ENCODE measurements around the gene ZNF668.

The ZNF668 gene

GRCh38 chr16:31073970-31074813 is at the start of gene ZNF668, which contains the start of gene ZNF646:
Gene ZNF668, minus strand, starts transcription at chr16:31074240. Its CDS starts 9,781 bp downstream, at chr16:31064459.
Gene ZNF646, plus strand, starts transcription at chr16:31074422. Its CDS starts 1,903 bp downstream, at chr16:31076325.
- peak; percentile 99 for DNase-seq

- DNase-seq, result no peak
Measured at GRCh38 chr16:31120129-31120528, 46.1 kb upstream of the ZNF668 start.

DNA sequence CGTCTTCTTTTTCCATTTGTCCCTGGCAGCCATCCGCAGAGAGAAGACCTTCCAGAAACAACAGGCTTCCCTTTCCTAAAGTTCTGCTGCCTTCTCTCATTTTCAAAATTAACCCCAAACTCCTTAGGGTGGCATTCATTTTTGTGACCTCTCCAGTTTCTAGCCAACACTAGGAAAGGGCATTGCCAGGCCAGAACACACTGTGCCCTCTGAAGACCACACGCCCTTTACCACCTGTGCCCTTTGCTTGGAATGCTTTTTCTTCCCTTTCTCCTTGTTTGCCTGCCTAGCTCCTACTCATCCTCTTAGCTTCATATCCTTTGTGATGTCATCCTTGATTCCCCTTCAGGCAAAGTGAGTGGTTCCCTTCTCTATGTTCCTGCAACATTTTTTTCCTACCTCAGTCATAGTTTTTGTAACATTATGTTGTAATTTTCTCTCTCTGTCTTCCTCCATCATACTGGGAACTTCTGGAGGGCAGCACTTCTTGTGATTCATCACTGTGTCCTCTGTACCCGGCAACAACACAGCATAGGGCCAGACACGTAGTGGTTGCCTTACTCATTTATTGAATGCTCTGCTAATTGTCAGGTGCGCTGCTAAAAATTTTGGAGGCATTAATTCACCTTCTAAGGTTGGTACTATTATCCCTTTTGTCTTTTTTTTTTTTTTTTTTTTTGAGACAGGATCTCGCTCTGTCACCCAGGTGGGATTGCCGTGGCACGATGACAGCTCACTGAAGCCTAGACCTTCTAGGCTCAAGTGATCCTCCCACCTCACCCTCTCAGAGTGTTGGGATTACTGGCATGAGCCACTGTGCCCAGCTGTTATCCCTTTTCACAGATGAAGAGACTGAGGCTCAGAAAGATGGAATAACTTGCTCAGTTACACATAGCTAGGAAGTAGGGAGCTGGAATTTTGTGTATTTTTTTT is 44.4 kb upstream of the ZNF668 start:
- DNase-seq, result no peak

DNA sequence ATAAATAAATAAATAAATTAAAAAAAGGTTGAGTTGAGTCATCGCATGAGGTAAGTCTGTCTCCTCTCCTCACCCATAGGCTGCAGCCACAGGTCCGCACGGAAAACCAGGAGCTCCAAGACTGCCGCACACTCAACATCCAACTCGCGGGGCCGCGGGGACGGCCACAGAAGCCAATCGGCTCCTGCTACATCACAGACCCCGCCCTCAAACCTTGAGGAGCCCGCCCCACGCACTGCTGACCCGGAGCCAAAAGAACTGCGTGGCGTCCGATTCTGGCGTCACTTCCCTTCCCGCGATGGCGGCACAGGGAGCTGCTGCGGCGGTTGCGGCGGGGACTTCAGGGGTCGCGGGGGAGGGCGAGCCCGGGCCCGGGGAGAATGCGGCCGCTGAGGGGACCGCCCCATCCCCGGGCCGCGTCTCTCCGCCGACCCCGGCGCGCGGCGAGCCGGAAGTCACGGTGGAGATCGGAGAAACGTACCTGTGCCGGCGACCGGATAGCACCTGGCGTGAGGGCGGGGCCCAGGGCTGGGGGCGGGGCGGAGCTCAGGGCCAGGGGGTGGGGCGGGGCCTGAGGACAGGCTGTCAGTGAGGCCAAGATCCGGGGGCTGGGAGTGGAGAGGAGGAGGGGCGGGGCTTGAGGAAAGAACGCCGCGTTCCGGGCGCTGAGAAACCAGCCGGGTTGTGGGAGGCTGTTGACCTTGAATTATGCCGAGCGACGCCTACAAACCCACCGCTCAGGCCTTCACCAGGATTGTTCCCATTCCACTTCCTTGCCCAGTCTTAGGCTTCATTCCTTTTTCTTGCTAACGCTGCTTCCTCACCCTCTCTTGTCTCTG is 43.6 kb upstream of the ZNF668 start, which contains the start of gene KAT8:
TSS of gene KAT8 (plus strand) at position 281 of the 839 bp plus-strand sequence. CDS start at position 299, 18 bp downstream.
- peak; percentile 96 for DNase-seq

GRCh38 chr16:31114468-31114867 is 40.4 kb upstream of the ZNF668 start:
- DNase-seq, result no peak

GRCh38 chr16:31113121-31114120 is 39.4 kb upstream of the ZNF668 start:
- DNase-seq, result no peak

- DNase-seq, result no peak
Measured at GRCh38 chr16:31112711-31113110, 38.7 kb upstream of the ZNF668 start.

DNA sequence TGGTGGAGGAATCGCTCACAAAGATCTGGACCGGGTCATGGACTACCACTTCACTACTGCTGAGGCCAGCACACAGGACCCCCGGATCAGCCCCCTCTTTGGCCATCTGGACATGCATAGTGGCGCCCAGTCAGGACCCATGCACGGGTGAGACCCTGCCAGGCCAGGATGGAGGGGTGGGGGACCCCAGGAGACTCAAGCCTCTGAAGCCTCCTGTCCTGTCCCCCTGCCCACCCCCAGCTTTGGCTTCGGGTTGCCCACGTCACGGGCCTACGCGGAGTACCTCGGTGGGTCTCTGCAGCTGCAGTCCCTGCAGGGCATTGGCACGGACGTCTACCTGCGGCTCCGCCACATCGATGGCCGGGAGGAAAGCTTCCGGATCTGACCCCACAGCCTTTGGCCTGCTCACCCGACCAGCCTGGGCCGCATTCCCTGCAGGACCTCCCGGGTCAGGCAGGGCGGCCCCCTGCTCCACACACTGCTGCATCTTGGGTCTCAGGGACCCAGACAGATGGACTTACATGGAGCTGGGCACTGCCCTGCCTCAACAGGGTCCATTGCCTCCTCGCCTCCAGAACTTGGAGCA is 37.9 kb upstream of the ZNF668 start:
- DNase-seq, result no peak

GRCh38 chr16:31110106-31111034 is 36.3 kb upstream of the ZNF668 start:
- DNase-seq, result no peak

DNA sequence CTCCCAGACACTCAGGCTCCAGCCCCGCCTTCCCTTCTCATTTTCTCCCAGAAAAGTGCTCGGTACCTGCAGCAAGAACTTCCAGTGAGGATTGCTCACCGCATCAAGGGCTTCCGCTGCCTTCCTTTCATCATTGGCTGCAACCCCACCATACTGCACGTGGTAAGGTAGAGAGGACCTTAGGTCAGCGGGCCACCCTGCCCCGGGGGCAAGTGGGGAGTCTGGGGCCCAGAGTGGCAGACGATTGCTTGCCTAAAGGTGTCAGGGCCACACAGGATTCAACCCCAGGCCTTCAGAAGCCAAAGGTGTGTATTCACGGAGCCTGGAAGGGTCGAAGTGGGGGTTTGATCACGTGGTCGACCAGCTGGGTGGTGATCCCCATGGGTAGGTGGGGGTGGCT is 35.6 kb upstream of the ZNF668 start:
- DNase-seq, result no peak

DNA sequence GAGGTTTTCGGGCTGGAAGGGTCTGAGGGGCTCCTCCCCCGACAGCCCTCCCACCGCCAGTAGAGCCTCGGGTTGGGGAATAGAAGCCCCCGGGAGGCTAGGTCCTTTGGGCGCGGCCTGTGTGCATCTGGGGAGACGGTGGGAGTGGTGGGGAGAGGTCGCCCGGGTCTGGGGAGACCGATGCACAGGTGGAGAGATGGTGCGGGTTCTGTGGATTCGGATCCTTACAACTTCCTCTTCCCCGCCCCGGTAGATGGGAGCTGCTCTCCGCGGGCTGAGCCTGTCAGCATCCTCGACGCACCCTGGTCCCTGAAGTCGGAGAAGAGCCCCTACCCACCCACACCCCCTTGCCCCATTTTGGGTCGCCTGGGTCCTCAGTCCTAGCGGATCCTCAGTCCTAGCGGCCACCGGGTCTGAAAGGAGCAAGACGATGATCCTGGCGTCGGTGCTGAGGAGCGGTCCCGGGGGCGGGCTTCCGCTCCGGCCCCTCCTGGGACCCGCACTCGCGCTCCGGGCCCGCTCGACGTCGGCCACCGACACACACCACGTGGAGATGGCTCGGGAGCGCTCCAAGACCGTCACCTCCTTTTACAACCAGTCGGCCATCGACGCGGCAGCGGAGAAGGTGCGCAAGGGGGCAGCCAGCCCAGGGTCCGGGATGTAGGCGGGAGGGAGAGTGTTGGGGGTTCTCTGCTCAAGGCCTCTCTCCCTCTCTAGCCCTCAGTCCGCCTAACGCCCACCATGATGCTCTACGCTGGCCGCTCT is 34.9 kb upstream of the ZNF668 start:
- no peak for DNase-seq

- peak; percentile 49 for DNase-seq
Measured at GRCh38 chr16:31108035-31108793, 34.2 kb upstream of the ZNF668 start, which contains the start of gene BCKDK. Gene BCKDK, plus strand, starts transcription at chr16:31108386. Its CDS starts 838 bp downstream, at chr16:31109224.

DNA sequence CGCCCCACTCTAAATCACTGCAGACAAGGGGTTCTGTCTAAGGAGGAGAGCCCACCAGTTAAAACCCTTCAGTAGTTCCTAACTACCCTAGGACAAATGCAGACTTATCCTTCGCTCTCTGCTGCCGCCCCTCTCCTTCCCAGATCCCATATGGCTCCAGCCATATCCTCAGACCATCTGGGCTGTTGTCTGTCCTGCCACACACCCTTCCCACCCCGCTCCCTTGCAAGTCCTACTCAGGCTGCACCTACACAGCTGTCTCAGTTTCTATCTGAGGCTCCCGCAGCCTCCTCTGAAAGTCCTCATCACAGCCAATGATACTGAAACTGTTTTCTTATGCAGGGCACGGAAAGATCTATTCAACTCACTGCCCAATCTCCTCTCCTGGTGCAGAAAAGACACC is 33.4 kb upstream of the ZNF668 start:
- DNase-seq, result no peak

- DNase-seq, result no peak
Measured at GRCh38 chr16:31106509-31107464, 32.7 kb upstream of the ZNF668 start.

DNA sequence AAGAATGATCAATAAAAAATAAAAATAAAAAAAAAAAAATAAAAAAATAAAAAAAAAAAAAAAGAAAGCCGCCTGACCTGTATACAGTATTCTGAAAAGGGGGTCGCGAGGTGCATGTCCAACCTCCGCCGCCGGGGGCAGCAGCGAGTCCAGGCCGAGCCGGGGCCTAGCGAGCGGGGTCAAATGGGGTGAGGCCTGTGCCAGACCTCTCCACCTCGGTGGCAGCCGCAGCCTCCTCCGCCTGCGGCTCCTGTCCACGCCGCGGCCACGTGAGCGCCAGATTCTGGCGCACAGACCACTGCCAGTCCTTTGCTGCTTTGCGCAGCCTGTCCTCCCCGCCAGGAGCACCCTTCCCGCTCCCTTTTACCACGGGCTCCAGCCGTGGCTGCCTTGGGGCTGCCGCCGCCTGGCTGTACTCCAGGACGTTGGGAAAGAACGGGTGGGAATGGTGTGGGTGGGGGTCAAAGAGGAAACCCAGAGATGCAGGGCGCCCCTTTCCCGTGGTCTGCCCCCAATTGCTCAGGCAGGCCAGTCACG is 31.7 kb upstream of the ZNF668 start:
- DNase-seq, result peak; percentile 81

All from NCI-H774 (cell line).